Upper lobe of right lung (tissue), 1 donor: ENCODE measurements around the gene WDR82. TPM values are rescaled to one million over a fixed set of nuclear protein-coding genes. Genes with fewer than 3 reads are reported as not detected.

ENCODE experiments used
- ATAC-seq: fragments of 200-7000 bp; cut with Tn5 transposase; one replicate; pipeline ENCODE4 v1.9.1; 2020; ENCODE audit warnings: mild to moderate bottlenecking, moderate library complexity
- DNase-seq: peaks from one replicate; pipeline ENCODE4 v3.0.0-alpha.2; 2020
- H3K27ac ChIP-seq: fragments of 200-600 bp; one replicate; pipeline ENCODE4 v1.8.0; 2022
- H3K27me3 ChIP-seq: fragments of 200-600 bp; one replicate; pipeline ENCODE4 v1.8.0; 2022; ENCODE audit warnings: mild to moderate bottlenecking
- H3K36me3 ChIP-seq: fragments of 200-600 bp; one replicate; pipeline ENCODE4 v1.8.0; 2022
- H3K4me1 ChIP-seq: fragments of 200-600 bp; one replicate; pipeline ENCODE4 v1.8.0; 2022
- H3K4me3 ChIP-seq: fragments of 200-600 bp; one replicate; pipeline ENCODE4 v1.8.0; 2022; ENCODE audit warnings: mild to moderate bottlenecking
- H3K9me3 ChIP-seq: fragments of 200-600 bp; one replicate; pipeline ENCODE4 v1.8.0; 2022
- intact Hi-C: fragments of 100-400 bp; cut with DNase I; formaldehyde crosslinking; loops from one replicate; pipeline ENCODE4 v1.11.0; 2022
- total RNA-seq: library from RNA; stranded (reverse); fragmentation: NEBNext Ultra II Directional; extraction: Animal tissue kit (Norgen Biotek cat#: 25700); gene quantifications from one replicate; pipeline ENCODE4 v1.2.1, GENCODE V29; 2021
- TF ChIP-seq, protein P1 (sequence below): fragments of 200-600 bp; IDR thresholded peaks from one replicate; pipeline ENCODE4 v1.8.0; 2022; ENCODE audit warnings: antibody characterized with exemption
- donor health status: DM: no; HTN: yes; CAD: no; lungs with severe emphysema.

The WDR82 gene
- total RNA-seq, 1 donor from 2014 or later = 61.9 TPM

DNA sequence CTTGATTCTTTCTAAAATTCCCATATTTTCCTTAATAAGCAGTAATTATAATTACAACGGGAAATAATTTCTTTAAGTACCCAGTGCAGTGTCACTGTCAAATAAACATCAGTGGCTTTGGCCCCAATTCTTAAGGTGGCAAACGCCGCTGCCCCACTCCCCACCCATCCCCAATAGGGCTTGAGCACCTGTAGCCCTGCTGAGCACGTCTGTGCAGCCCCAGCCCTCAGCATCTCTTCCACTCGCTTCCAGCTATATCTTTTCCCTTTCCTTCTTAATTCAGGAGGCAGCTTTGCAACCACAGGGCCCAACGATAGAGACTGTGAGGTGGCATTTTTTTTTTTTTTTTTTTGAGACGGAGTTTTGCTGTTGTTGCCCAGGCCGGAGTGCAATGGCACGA lies 23.8 kb downstream of the WDR82 start:
- H3K36me3 ChIP-seq = peaks cover 91% of the 10 kb centered on the region
- H3K4me3 ChIP-seq = no peak overlapping the region
- TF ChIP-seq, protein P1, sequence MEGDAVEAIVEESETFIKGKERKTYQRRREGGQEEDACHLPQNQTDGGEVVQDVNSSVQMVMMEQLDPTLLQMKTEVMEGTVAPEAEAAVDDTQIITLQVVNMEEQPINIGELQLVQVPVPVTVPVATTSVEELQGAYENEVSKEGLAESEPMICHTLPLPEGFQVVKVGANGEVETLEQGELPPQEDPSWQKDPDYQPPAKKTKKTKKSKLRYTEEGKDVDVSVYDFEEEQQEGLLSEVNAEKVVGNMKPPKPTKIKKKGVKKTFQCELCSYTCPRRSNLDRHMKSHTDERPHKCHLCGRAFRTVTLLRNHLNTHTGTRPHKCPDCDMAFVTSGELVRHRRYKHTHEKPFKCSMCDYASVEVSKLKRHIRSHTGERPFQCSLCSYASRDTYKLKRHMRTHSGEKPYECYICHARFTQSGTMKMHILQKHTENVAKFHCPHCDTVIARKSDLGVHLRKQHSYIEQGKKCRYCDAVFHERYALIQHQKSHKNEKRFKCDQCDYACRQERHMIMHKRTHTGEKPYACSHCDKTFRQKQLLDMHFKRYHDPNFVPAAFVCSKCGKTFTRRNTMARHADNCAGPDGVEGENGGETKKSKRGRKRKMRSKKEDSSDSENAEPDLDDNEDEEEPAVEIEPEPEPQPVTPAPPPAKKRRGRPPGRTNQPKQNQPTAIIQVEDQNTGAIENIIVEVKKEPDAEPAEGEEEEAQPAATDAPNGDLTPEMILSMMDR = no peak
- H3K4me1 ChIP-seq = peaks cover 12% of the 10 kb centered on the region
- ATAC-seq (no peak), DNase-seq (no peak)
- no peaks in the 10 kb centered on the region for H3K9me3 ChIP-seq
- no peak overlapping the region for H3K27ac ChIP-seq
- intact Hi-C loops = no loop called here
- H3K27me3 ChIP-seq = no peaks in the 10 kb centered on the region

DNA sequence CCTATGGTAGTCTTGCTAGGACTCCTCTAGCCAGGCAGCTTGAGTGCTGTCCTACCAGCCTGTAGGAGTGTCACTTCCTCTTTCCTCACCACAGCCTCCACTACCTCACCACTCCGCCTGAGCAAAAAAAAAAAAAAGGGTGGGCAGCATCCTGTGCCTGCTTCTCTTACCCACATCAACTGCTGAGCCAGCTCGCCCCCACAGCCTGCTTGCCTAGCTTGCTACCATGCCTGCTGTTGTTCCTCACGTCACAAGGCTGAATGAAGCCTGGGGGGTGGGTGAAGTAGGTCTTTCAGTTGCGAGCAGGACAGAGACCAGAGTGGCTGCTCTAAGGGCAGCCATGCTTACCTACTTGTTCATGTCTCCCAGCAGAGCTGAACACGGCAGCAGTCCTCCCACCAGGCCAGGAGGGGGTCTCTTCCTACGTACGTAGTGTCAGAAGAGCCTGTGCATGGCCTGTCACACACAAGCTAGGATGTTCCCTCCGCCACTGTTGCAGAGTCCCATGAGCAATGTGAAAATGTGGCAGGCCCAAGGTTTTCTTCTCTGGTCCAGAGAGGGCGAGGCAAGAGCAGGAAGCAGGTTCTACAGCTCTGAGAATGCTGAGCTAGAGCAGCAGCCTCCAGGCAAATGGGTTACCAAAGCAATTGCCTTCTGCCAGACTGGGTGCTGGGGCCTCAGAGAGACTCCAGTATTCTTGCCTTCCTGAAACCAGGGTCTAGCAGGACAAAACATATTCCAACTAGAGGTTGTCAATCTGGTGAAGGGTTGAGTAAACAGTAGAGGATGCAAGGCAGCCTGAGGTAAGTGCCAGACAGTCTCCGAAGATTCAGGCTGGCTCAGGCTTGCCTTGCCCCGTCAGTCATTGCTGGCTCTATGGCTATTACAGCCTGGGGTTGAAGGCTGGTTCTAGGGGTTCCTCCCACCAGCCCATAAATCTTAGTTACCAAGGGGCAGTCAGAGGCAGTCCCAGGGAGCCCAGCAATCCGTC lies 24.8 kb downstream of the WDR82 start:
- H3K36me3 ChIP-seq = peaks cover 90% of the 10 kb centered on the region
- peaks cover 12% of the 10 kb centered on the region for H3K4me1 ChIP-seq
- no peaks in the 10 kb centered on the region for H3K9me3 ChIP-seq
- H3K27me3 ChIP-seq = no peaks in the 10 kb centered on the region
- no peak overlapping the region for H3K4me3 ChIP-seq
- ATAC-seq (peak; percentile 94), DNase-seq (peak; percentile 83)
- H3K27ac ChIP-seq = peak overlapping the region; percentile 69
- intact Hi-C loops = no loop called here
- TF ChIP-seq, protein P1 = no peak

DNA sequence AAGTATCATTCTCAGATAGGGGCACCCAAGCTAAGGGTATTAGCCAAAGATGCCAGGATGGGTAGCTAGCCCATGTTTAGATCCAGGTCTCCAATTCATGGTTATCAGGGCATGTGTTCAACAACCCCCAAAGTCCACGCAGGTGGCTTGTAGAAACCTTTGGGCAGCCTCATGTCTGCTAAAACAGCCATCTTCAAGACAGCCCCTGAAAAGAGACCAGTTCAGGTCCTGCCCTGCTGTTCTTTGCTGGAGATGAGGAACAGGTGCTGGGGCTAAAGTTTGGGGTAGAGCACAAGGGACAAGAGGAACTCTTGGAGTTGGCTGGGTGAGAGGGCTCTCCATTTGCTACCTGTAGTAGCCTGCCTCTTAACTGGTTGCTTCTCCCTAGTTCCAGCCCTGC lies 28.3 kb downstream of the WDR82 start:
- Histone ChIP-seq H3K4me3 (no peak overlapping the region), H3K36me3 (peaks cover 61% of the 10 kb centered on the region), H3K4me1 (peaks cover 22% of the 10 kb centered on the region), H3K27me3 (no peaks in the 10 kb centered on the region), H3K27ac (no peak overlapping the region), H3K9me3 (no peaks in the 10 kb centered on the region)
- TF ChIP-seq, protein P1 = no peak
- peak; percentile 16 for DNase-seq
- intact Hi-C loops = no loop called here
- no peak for ATAC-seq

DNA sequence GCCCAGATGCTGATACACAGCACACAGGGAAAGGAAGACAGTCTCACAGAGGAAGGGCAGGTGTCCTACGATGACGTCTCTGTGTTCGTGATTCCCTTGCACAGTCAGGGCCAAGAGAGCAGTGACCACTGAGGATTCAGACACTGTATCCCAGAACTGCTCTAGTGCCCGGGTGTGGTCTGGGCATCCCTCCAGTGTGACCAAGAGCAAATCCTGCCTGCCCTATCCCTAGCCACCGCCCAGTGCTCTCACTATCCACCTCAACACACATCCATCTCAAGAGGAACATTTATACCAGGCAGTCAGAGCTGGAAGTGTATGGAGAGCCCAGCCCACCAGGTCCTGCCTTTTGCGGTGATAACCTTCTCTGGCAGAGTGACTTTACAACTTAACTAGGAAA lies 28.8 kb downstream of the WDR82 start:
- H3K4me3 ChIP-seq = no peak overlapping the region
- ATAC-seq = no peak
- H3K4me1 ChIP-seq = peaks cover 25% of the 10 kb centered on the region
- no peaks in the 10 kb centered on the region for H3K27me3 ChIP-seq
- intact Hi-C loops = no loop called here
- H3K36me3 ChIP-seq = peaks cover 57% of the 10 kb centered on the region
- TF ChIP-seq, protein P1 = no peak
- no peaks in the 10 kb centered on the region for H3K9me3 ChIP-seq
- H3K27ac ChIP-seq = no peak overlapping the region
- DNase-seq = peak; percentile 43

DNA sequence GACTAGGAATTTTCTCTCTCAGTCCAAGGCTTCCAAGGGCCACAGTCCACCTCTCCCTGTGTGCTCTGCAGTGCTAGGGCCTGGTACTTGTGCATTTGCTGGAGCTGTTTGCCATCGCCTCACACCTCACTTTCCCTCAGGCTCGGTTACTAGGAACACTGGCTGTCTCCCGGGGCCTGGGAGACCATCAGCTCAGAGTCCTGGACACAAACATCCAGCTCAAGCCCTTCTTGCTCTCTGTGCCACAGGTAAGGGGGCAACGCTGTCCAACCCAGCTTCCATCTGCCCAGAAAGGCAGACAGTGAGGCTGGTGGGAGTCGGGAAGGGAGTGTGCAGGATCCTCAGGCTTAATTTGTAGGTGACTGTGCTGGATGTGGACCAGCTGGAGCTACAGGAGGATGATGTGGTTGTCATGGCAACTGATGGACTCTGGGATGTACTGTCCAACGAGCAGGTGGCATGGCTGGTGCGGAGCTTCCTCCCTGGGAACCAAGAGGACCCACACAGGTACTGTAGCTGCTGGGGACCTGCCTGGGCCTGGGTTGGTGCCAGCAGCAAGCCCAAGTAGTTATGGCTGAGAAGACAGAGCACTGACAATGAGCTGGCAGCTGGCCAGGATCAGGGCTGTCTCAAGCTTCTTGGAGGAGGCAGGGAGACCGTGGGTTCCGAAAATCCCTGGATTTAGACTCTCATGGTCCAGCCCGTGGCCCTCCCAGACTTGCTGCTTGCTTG lies 29.5 kb downstream of the WDR82 start:
- Histone ChIP-seq H3K4me3 (no peak overlapping the region), H3K9me3 (no peaks in the 10 kb centered on the region), H3K36me3 (peaks cover 50% of the 10 kb centered on the region), H3K27ac (no peak overlapping the region), H3K4me1 (peaks cover 29% of the 10 kb centered on the region), H3K27me3 (no peaks in the 10 kb centered on the region)
- TF ChIP-seq, protein P1 = no peak
- ATAC-seq (no peak), DNase-seq (peak; percentile 68)
- intact Hi-C loops = no loop called here
